ENCODE data around the gene ABHD15.

GRCh38 chr17:29555840-29556239, 11.0 kb downstream of the ABHD15 start:
- no peak for TF ChIP-seq CTCF (IDR thresholded peaks at IDR 0.05)
- TF ChIP-seq POLR2A (IDR thresholded peaks at IDR 0.05), result no peak
